NCI-H2196 (cell line): ENCODE measurements around the gene RIC8B.

ENCODE experiments used
- DNase-seq: peaks from one replicate; lab custom pipeline; 2025; ENCODE audit not compliant: unreplicated experiment; lab: John Stamatoyannopoulos, UW

Gene RIC8B

DNA sequence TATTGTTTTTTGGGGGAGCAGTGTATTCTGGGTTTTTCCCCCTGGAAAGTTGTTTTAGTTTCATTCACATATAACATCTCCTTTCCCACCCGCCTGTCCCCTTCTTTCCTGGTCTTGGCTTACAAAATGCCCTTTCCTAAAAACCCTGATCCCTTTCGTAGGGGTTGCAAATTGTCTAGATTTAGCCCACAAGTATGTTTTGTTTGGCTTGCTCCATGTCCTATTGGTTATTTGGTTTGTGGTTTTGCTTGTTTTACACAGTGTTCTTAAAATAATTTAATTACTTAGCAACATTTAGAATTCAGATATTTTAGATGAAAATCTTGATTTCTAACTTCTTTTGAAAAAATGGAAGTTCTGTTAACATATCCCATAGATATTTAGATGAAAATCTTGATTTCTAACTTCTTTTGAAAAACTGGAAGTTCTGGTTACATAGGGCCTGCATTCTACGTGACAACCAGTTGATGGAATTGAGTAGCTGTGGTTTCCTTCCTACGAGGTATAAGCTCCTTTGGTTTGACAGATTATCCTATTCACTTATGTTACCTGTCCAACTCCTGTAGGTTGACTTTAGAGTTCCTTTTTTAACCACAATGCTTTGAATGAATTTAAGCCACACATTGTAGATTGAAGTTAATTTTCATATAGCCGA lies 92.1 kb downstream of the RIC8B start:
- no peak for DNase-seq

DNA sequence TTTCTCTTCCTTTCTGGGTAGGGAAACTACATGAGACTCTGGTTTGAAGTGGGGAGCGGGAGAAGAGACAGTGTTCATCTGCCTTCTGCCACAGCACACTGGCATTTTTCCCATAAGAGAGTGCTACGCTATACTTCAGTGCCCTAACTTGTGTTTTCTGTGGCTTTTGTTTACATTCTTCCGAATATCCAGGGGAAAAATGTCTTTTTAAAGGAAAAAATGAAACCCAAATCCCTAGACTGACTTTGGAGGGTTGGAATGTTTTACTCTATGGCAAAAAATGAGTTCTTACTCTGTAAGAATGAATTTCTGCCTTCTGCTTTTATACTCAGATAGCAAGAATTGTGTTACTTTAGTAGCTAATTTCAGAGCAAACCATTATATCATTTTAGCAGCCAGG lies 93.2 kb downstream of the RIC8B start:
- DNase-seq = no peak

DNA sequence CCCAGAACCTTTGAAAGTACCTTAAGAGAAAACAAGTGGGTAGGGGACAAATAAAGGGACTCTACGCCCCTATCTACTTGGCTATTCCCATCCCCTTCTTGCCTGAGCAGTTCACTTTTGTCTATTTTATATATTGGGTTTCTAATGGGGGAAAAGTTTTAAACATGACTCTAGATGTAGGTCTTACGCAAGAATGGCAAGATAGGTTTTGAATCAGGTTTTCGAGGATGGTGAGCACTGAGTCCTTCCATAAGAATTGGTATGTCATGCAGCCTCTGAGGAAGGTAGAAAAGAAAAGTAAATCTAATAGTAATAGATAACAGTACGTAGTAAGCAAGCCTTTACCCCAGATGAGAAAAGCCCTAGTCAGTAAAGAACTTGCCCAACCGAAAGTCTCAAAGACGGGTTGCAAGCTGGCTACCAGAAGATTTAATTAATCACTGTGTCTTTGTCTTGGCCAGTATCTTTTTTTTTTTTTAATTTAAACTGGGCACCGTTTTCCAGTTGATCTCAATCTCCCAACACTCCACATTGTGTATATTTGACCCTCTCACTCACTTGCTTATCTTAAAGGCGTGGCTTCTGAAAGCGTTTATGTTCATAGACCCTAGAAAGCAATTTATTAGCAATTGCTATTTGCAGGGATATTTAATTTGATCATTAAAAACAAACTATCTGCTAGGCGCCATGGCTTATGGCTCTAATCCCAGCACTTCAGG lies 94.7 kb downstream of the RIC8B start:
- DNase-seq = no peak

DNA sequence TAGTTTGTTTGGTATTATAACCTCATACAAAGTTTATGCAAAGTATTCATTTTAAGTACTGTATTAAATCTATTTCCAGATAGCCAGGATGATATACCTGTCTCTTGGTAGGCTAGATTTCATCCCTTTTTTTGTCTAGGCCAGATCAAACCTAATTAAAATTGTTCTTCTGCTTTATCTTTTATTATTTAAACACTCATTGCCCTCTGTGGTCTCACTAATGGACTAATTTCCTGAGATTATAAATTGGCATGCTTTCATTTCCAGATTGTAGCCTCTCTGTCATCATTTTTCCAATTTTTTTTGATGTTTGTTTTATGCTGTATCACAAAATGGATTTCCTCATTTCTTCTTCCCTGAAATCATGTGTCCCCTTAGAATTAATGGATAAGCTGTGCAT lies 95.6 kb downstream of the RIC8B start:
- DNase-seq = no peak

DNA sequence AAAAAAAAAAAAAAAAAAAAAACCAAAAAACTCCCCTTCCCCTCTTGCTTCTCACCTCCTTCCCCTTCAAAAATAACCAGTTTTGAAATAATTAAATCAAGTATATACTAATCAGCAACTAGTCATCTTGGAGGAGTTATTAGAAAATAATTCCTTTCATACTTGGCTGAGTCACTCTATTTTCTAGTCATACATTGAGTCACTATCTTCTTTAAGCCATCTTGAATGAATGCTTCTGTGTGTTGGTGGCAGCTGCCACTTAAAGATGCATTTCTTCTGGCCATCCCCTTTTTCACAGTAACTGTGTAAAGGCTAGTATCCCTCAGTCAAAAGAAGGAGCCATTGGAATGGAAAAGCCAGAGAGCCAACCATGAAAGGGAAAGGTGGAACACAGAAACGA lies 97.0 kb downstream of the RIC8B start:
- no peak for DNase-seq

DNA sequence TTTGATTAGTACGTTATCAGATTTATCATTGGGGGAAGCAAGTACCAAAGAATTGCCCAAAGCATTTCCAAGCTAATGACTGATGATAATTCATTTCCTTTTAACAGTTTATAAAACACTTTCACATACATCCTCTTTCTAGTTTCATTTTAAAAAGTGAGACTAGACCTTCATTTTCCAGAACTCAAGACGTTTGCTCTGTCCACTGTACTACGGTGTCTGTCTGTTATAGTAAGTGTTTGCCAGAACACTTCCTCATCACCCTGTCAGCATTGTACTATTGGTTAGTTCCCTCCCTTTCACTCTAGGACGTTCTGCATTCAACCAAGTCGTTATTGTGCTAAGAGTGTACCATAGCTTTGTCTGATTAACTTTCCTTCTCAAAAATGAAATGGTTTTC lies 99.5 kb downstream of the RIC8B start:
- DNase-seq = no peak

DNA sequence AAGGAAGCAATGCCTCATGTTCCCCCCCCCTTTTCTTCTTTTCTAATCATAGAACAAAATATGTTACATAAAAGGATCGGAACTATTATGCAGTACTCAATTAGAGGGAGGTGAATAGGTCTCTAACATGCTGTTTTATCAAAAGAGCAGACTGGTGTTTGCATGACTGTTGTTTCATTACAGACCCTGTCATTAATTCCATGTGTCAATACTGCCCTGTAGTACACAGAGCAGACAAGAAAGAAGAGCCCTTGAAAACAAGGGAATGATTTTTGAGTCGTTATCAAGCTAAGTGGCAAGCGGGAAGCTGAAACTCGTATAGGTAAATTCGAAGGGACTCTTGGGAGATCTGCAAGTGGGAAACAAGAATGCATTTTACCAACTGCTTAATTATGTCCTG lies 104.3 kb downstream of the RIC8B start:
- no peak for DNase-seq

DNA sequence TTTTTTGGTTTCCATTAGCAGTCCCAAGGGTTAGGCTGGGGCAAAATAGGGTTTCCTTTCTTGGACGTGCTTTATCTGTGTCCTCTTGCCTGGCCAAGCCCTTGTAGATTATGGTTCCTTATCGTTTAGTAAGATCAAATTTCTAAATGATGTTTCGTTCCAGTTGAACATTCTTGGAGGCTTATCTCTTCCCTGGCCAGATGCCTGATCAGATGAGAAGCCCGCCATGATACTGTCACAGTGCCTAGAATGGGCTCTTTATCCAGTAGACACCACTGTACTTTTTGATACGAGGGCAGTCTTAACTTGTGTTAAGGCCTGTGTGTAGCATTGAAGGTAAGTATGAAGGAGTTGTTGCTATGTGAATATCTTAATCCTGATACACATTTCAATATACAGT lies 105.1 kb downstream of the RIC8B start:
- DNase-seq = no peak

DNA sequence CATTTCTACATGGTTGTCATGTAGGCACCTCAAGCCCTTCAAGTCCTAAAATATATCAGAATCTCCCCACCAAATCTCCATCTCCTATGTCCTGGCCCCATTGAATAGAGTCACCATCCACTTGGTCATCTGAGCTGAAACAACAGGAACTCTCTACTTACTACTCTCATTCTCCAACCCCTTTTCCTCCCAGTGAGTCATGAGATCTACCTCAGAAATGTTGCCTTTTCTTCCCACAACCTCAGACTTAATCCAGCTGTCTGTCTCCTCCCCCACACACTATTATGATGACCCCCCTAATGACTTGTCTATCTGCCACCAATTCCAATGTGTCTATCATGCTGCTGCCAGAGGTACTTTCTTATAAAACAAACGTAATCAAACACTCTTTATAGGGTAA lies 108.9 kb downstream of the RIC8B start:
- no peak for DNase-seq

DNA sequence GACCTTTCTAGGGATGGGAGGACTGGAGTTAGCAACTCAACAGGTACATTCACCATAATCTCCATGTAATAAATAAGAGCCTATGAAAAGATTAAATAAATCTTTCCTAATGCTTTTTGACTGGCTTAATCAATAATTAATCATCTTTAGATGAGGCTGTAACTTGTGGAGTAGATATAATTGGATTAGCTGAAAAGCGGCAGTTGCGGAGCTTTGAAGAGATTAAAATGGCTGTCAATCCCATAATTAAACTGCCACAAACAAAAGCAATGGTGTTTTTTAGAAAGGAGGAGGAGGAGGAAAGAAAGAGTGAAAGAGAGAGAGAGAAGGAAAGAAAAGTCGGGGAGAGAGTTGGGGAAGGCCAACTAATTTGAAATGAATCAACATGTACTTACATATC lies 110.5 kb downstream of the RIC8B start:
- no peak for DNase-seq

DNA sequence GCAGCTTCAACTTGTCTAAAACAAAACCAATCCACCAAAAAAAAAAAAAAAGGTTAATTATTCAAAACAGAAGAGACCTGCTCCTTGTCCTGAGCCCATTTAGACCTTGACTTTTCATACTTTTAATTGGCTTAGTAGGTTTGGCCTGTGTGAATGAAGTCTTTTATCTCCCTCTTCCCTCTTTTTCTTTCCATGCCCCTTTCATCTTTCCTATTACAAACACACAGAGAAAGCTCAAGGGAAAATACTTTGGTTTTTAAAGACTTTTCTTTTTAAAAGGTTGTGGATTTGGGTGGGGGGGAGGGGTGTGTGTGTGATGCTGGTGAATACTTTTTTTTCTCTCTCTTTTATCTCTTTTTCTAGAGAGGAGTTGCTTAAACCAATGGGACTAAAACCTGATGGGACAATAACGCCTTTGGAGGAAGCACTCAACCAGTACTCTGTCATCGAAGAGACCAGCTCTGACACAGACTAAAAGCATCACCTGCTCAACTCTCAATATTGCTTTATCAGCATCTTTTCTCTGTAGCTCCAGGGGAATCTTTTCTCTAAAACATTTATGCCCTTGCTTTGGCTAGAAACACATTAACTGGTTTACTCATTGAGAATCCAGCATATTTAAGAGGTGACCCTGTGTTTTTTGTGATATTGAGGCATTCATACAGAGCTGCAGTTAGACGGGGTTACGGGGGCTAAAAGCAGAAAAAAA lies 111.2 kb downstream of the RIC8B start:
- no peak for DNase-seq

DNA sequence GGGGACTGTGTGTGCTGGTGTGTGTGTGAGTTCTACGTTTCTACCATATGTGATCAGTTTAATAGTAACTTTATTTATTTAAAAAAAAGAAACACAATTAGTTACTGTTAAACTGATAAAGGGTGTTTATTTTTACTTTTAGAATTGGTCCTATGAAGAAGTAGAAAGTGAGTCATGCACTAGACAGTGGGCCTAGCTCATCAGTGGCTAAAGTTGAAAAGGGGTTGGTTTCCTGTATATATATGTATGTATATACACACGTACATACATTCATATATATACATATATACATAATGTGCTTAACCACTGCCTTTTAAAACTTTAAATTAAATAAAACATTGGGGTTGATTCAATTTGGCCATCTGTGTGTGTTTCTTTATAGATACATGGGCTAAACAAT lies 112.5 kb downstream of the RIC8B start:
- DNase-seq = no peak

DNA sequence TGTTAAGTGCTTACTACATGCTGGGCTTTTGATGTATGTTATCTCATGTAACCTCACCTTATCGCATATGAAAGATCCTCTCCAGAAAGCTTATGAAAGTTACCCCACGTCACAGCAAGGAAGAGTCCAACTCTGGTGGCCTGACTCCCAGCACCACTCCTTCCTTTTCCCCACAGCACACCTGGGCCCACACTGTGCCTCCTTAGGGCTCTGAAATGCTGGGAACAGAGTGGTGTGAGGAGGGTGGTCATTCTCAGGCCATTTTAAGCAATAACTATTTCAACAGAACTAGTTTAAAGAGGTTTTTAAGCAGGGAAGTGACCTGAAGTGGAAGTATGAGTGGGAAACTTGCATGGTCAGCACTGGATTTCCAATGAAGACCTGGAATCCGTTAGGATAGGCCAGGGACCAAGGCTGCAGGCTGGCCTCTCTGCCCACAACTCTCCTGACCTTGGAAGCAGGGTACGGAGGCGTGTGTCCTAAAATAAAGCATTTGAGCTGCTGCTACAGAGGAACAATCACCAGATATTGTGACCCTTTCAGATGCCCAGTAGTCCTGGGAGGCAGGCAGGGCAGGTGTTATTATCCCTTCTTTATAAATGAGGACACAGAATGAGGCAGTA lies 114.0 kb downstream of the RIC8B start:
- no peak for DNase-seq

DNA sequence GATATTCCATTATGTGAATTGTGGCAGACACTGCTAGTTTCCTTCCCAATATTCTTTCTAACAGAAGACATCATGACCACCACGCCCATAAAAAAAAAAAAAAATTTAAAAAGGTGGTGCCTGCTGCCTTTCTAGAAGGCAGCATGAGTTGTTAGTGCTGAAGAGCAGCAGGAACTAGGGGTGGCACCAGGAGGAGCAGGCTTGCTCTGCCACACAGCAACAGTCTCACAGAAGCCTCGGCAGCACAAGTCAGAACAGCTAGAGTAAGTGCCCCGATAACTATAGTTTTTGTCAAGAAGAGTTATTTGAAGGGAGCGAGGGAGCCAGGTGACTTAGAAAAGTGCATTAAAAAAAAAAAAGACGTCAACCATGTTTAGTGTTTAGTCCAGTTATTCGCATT lies 114.8 kb downstream of the RIC8B start:
- DNase-seq = no peak

DNA sequence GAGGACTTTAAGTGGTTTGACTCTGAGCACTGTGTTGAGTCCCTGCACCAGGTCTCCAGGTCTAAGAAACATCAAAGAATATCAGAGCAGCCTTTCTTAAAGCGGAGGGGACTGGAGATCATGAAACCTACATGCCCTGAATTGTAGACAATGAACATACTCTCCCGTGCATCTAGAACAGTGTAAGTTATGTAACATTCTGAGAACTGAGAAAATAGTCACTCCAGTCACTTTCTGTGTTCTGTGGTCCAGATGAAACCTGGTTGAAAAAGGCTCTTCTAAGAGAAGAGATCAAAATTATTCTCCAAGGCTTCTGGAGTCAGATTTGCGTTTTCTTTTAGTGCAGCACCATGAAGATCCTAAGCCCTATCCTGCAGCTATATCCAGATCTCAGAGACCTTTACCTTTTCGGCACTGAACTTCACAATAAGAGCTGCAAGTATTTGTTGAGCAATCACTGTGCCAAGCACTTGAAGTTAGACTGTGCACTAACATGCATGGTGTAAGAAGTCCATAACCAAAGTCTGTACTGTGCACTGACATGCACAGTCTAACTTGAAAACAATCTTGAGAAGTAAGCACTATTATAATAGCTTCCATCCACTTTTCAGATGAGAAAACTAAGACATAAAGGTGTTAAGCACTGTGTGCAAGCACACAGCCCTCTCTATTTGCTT lies 115.6 kb downstream of the RIC8B start:
- no peak for DNase-seq

DNA sequence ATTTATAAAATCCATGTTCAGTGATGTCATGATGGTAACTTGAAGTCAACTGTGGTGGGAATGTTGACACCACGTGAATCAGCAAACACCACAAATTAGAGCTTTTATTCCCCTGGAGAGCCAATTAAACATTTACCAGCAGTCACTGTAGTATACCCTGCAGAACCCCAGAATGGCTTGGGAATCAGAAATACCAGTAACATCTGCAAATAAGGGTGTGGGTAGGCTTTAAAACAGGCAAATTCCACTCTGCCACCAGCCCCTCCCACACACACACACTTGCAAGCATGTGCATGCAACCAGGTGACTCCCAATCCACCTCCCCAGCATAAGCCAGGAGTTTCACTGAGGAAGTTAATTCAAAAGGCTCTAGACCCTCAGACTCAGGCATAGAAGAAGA lies 117.6 kb downstream of the RIC8B start:
- no peak for DNase-seq

DNA sequence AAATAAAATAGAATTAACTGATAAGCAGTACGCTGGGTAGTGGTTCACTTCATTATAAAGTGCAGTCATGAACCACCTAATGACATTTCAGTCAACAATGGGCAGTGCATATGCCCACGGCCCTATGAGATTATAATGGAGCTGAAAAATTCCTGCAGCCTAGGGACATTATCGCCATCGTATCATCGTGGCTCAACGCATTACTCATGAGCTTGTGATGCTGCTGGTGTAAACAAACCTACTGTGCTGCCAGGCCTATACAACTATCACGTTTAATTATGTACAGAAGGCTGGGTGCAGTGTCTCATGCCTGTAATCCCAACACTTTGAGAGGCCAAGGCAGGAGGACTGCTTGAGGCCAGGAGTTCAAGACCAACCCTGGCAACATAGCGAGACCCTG lies 119.0 kb downstream of the RIC8B start:
- DNase-seq = no peak

DNA sequence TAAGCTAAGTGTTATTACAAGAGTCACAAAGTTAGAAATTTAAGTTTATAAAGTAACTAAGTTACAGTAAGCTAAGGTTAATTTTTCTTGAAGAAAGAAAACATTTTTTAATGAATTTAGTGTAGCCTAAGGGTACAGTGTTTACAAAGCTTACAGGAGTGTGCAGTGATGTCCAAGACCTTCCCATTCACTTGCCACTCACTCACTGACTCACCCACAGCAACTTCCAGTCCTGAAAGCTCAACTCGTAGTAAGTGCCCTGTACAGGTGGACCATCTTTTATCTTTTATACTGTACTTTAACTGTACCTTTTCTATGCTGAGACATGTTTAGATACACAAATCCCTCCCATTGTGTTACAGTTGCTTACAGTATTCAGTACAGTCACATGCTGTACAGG lies 120.3 kb downstream of the RIC8B start:
- no peak for DNase-seq

DNA sequence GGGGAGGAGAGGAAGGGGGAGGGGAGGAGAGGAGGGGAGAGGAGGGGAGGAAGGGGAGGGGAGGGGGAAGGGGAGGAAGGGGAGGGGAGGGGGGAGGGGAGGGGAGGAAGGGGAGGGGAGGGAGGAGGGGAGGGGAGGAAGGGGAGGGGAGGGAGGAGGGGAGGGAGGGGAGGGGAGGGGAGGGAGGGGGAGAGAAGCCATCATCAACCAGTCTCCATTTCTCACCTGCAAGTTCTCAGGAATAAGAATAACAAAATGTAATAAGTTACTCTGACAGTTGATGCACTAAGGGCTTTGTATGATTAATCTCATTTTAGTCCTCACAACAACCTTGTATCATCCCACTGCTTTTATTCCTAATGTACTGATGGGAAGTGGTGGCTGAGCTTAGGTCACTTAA lies 122.1 kb downstream of the RIC8B start:
- no peak for DNase-seq

DNA sequence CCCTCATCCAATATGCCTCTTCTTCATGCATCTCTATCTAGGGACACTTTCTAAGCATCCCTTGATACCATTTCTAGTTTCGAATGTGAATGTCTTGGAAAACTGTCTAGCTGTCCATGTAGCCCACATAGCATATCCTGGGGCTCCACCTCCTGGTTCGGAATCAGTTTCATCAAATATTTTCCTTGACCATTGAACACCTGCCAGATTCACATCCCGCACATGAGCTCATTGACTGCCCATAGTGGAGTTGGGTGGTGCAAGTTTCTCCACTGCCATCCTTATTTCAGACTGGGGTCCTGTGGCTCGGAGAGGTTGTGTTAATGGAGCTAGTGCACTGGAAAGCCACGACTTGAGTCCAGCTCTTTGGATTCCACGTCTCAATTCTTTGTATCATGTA lies 122.6 kb downstream of the RIC8B start:
- DNase-seq = no peak
